Mesenteric fat pad (tissue), 1 donor: Measurements from ENCODE around the gene ZHX3. TPM values are rescaled to one million over a fixed set of nuclear protein-coding genes. Genes with fewer than 3 reads are reported as not detected.
A peak's percentile ranks its signal among the peaks of the same experiment; 100 is the strongest.

Experiments used
- DNase-seq: peaks from one replicate; pipeline ENCODE4 v3.0.0-alpha.2; 2020; ENCODE audit warnings: low spot score
- total RNA-seq: library from RNA; stranded (reverse); fragmentation: NEBNext Ultra II Directional; extraction: Animal tissue kit (Norgen Biotek cat#: 25700); gene quantifications from one replicate; pipeline ENCODE4 v1.2.1, GENCODE V29; 2021
- donor health status: DM: yes; HTN: yes; CAD: no.

ZHX3 gene
- total RNA-seq, 1 donor from 2014 or later = 62.5 TPM

- DNase-seq = peak; percentile 82
Observed at GRCh38 chr20:41173791-41174341, 143.7 kb downstream of the ZHX3 start.

- peak; percentile 93 for DNase-seq
Observed at GRCh38 chr20:41173161-41173721, 144.3 kb downstream of the ZHX3 start.

- peak; percentile 86 for DNase-seq
Observed at GRCh38 chr20:41172296-41173140, 145.0 kb downstream of the ZHX3 start.

- DNase-seq = peak; percentile 24
Observed at GRCh38 chr20:41171736-41172295, 145.7 kb downstream of the ZHX3 start.

- DNase-seq = peak; percentile 65
Observed at GRCh38 chr20:41170386-41171105, 147.0 kb downstream of the ZHX3 start.

- peak; percentile 26 for DNase-seq
Observed at GRCh38 chr20:41169791-41170351, 147.7 kb downstream of the ZHX3 start.

GRCh38 chr20:41169162-41169690, 148.3 kb downstream of the ZHX3 start:
- peak; percentile 74 for DNase-seq

GRCh38 chr20:41168281-41169161, 149.0 kb downstream of the ZHX3 start:
- DNase-seq = peak; percentile 59

GRCh38 chr20:41167481-41168253, 149.9 kb downstream of the ZHX3 start:
- DNase-seq = no peak

GRCh38 chr20:41167118-41167470, 150.4 kb downstream of the ZHX3 start:
- DNase-seq = no peak

- no peak for DNase-seq
Observed at GRCh38 chr20:41166201-41167117, 151.1 kb downstream of the ZHX3 start.

- DNase-seq = no peak
Observed at GRCh38 chr20:41165001-41165882, 152.3 kb downstream of the ZHX3 start.

- no peak for DNase-seq
Observed at GRCh38 chr20:41163821-41164220, 153.7 kb downstream of the ZHX3 start.

GRCh38 chr20:41162396-41162795, 155.1 kb downstream of the ZHX3 start:
- no peak for DNase-seq

GRCh38 chr20:41161886-41162285, 155.6 kb downstream of the ZHX3 start:
- DNase-seq = no peak

GRCh38 chr20:41160686-41161085, 156.8 kb downstream of the ZHX3 start:
- no peak for DNase-seq

- DNase-seq = no peak
Observed at GRCh38 chr20:41159547-41159946, 158.0 kb downstream of the ZHX3 start.
